WTC11 (cell line): ENCODE data around the gene AKT2. TPM values are rescaled to one million over a fixed set of nuclear protein-coding genes. Genes with fewer than 3 reads are reported as not detected.
A peak's percentile ranks its signal among the peaks of the same experiment; 100 is the strongest.

Experiments
- ATAC-seq: fragments of 200-7000 bp; cut with Tn5 transposase; 2 replicates; pipeline ENCODE4 v1.10.0; 2021; ENCODE audit warnings: mild to moderate bottlenecking, moderate library complexity
- CTCF ChIA-PET: fragments of 300-600 bp; sonication (Branson Sonifier 250); formaldehyde crosslinking; loops from one replicate; lab custom pipeline; 2021; ENCODE audit warnings: antibody characterized with exemption; lab: Charles Lee
- POLR2A ChIA-PET: fragments of 350-600 bp; sonication (Branson Sonifier 250); formaldehyde crosslinking; loops from one replicate; lab custom pipeline; 2021; ENCODE audit warnings: antibody characterized with exemption; lab: Charles Lee
- DNase-seq: peaks from one replicate; pipeline ENCODE4 v3.0.0; 2021; ENCODE audit warnings: low spot score
- H3K27ac Mint-ChIP-seq: 2 replicates; pipeline ENCODE4 v1.8.0; 2021; ENCODE audit warnings: mixed read lengths
- H3K27me3 Mint-ChIP-seq: 2 replicates; pipeline ENCODE4 v1.8.0; 2021; ENCODE audit warnings: low read depth, mild to moderate bottlenecking, moderate library complexity, mixed read lengths
- H3K36me3 Mint-ChIP-seq: 2 replicates; pipeline ENCODE4 v1.8.0; 2021; ENCODE audit warnings: mixed read lengths
- H3K4me1 Mint-ChIP-seq: 2 replicates; pipeline ENCODE4 v1.8.0; 2022; ENCODE audit warnings: mixed read lengths
- H3K4me3 Mint-ChIP-seq: 2 replicates; pipeline ENCODE4 v1.8.0; 2021; ENCODE audit warnings: mild to moderate bottlenecking, moderate library complexity, mixed read lengths
- H3K9me3 Mint-ChIP-seq: 2 replicates; pipeline ENCODE4 v1.8.0; 2021; ENCODE audit warnings: mixed read lengths
- CREB1 ChIP-seq: sonication (generic); formaldehyde crosslinking; IDR thresholded peaks from 2 replicates; pipeline ENCODE4 v1.8.0; 2023; ENCODE audit warnings: mild to moderate bottlenecking, missing genetic modification reagents
- CTCF ChIP-seq: fragments of 200-600 bp; IDR thresholded peaks from 2 replicates; pipeline ENCODE4 v1.8.0; 2022; ENCODE audit warnings: antibody characterized with exemption
- ETV6 ChIP-seq: sonication (generic); formaldehyde crosslinking; IDR thresholded peaks from 2 replicates; pipeline ENCODE4 v1.8.1; 2022; ENCODE audit warnings: mild to moderate bottlenecking, missing genetic modification reagents
- KAT7 ChIP-seq: sonication (generic); formaldehyde crosslinking; IDR thresholded peaks from 2 replicates; pipeline ENCODE4 v1.8.1; 2023; ENCODE audit warnings: missing genetic modification reagents, mild to moderate bottlenecking, borderline replicate concordance
- NR3C1 ChIP-seq: sonication (generic); formaldehyde crosslinking; conservative IDR thresholded peaks from 2 replicates; pipeline ENCODE4 v1.8.1; 2023; ENCODE audit warnings: low read depth, mild to moderate bottlenecking, missing genetic modification reagents
- PRDM15 ChIP-seq: sonication (generic); formaldehyde crosslinking; IDR thresholded peaks from 2 replicates; pipeline ENCODE4 v1.8.0; 2022; ENCODE audit warnings: missing genetic modification reagents
- ZNF317 ChIP-seq: sonication (generic); formaldehyde crosslinking; IDR thresholded peaks from 2 replicates; pipeline ENCODE4 v1.8.1; 2023; ENCODE audit warnings: low read depth, mild to moderate bottlenecking, moderate library complexity, missing genetic modification reagents, borderline replicate concordance
- ZNF512 ChIP-seq: sonication (generic); formaldehyde crosslinking; IDR thresholded peaks from 2 replicates; pipeline ENCODE4 v1.8.1; 2022; ENCODE audit warnings: missing genetic modification reagents, borderline replicate concordance
- total RNA-seq: library from RNA; stranded (reverse); gene quantifications from 3 replicates; pipeline ENCODE4 v1.2.3, GENCODE V29; 2021
- TF ChIP-seq, protein P1 (sequence below): sonication (generic); formaldehyde crosslinking; IDR thresholded peaks from 2 replicates; pipeline ENCODE4 v1.8.1; 2023; ENCODE audit warnings: mild to moderate bottlenecking, missing genetic modification reagents

AKT2 gene
- total RNA-seq, 1 experiment from 2014 or later = 156 TPM

GRCh38 chr19:40252395-40252794, 32.8 kb downstream of the AKT2 start (continued):
- TF ChIP-seq KAT7 = no peak
- TF ChIP-seq, protein P1, sequence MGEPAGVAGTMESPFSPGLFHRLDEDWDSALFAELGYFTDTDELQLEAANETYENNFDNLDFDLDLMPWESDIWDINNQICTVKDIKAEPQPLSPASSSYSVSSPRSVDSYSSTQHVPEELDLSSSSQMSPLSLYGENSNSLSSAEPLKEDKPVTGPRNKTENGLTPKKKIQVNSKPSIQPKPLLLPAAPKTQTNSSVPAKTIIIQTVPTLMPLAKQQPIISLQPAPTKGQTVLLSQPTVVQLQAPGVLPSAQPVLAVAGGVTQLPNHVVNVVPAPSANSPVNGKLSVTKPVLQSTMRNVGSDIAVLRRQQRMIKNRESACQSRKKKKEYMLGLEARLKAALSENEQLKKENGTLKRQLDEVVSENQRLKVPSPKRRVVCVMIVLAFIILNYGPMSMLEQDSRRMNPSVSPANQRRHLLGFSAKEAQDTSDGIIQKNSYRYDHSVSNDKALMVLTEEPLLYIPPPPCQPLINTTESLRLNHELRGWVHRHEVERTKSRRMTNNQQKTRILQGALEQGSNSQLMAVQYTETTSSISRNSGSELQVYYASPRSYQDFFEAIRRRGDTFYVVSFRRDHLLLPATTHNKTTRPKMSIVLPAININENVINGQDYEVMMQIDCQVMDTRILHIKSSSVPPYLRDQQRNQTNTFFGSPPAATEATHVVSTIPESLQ (CRISPR knock-in tag) = no peak
- no peak for TF ChIP-seq CREB1 (CRISPR knock-in tag)

- no peak for DNase-seq
- CTCF ChIA-PET = interaction anchor here (0.6 to 1.8 kb wide), 14 partner anchors 11 to 297 kb away, joined by 3 to 20 read pairs (median 4); partner anchors contain the start of genes C19orf47, PLD3 and TTC9B
Measured at GRCh38 chr19:40251991-40252390, 33.2 kb downstream of the AKT2 start.

More at GRCh38 chr19:40251991-40252390, 33.2 kb downstream of the AKT2 start:
- Mint-ChIP-seq H3K27me3 (no peaks in the 10 kb centered on the region), H3K4me3 (no peak overlapping the region), H3K9me3 (no peaks in the 10 kb centered on the region), H3K27ac (peak overlapping the region; percentile 72; the same call in 1 of the 2 replicates), H3K4me1 (peaks cover 16% of the 10 kb centered on the region), H3K36me3 (peaks cover 23% of the 10 kb centered on the region)
- TF ChIP-seq CTCF = no peak
- TF ChIP-seq PRDM15 (CRISPR knock-in tag) = no peak
- TF ChIP-seq ZNF512 (CRISPR knock-in tag) = no peak
- TF ChIP-seq ETV6 = no peak
- TF ChIP-seq NR3C1 = no peak
- TF ChIP-seq ZNF317 (CRISPR knock-in tag) = no peak
- ATAC-seq = no peak
- POLR2A ChIA-PET = no interaction called here
